Measurements from ENCODE around the gene MYF6.

The MYF6 gene

DNA sequence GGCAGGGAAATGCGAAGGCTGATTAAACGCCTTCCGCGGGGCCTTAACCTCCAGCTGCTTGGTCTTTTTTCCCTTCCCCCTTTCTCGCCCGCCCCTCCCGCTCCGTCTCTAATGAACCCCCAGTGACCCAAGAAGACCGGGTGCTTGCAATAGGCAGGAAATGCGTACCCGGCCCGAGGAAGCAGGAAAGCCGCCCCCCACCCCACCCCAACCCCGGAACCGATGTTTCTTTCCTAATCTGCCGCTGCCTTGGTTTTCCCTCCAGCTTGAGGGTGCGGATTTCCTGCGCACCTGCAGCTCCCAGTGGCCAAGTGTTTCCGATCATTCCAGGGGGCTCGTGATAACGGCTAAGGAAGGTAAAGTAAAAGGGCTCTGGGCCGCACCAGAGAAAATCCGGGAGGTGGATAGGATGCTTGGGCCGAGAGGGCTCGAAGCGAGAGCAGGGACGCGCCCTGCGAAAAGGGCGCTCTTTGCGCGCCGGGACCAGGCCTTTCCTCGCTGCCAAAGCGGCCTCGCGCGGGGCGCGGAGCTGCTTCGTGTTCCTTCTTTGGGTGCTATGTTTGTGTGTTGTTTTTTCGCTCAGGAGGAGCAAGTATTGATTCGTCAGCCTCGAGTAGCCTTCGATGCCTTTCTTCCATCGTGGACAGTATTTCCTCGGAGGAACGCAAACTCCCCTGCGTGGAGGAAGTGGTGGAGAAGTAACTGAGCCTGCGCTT lies 983 bp downstream of the MYF6 start:
- DNase-seq = no peak

DNA sequence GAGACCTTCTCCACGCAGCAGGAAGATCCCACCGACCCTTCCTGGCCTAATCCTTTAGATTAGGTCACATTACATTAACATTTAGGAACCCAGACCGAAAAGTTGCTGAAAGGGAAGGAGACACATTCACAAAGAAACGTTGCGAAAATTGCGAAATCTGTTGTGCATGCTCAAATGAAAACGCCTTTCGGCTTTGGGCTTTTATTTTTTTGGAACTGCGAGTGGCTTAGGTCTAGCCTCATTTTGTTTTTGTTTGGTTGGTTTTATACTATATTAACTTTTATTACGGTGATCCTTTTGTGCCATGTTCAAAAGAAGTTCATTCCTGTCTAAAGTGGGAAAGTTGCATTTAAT lies 1.5 kb downstream of the MYF6 start:
- no peak for DNase-seq

DNA sequence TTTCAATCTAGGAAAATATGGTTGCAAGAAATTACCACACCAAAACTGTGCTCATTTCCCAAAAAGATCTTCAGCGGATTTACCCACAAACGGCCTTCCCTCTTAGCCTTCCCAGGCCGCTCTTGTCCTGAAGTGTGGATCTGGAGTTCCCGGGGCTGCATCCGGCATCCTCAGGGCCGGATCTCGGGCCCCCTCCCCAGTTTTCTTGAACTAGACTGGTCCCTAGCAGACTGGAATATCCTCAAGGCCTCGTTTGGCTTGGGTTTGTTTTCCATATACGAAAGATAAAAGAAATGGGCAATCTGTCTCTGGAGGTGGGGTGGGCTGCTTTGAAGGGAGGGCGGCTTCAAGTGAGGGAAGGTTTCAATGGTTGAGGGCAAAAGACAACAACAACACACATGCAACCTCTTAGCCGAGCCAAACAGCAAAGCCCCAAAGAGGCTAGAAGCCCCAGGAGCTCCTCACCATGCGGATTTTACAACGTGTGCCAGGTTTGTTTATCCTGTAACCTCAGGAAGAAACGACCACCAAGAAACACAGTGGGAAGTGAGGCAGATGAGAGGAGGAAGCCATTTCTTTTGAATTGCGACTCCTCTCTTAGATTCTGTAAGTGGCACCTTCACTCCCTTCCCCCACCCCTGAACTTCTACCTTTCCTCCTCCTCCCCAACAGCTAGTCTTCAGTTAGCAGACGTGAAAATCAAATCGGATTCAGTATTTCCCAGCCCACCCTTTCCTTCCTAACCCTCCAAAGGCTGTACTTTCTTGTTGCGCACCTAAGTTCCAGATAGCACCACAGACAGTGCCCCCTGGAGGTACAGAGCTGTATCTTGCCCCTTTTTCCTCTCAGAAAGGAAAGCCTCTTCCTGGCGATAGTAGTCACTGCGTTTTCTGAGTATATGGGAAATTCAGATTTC lies 2.6 kb downstream of the MYF6 start:
- no peak for DNase-seq

DNA sequence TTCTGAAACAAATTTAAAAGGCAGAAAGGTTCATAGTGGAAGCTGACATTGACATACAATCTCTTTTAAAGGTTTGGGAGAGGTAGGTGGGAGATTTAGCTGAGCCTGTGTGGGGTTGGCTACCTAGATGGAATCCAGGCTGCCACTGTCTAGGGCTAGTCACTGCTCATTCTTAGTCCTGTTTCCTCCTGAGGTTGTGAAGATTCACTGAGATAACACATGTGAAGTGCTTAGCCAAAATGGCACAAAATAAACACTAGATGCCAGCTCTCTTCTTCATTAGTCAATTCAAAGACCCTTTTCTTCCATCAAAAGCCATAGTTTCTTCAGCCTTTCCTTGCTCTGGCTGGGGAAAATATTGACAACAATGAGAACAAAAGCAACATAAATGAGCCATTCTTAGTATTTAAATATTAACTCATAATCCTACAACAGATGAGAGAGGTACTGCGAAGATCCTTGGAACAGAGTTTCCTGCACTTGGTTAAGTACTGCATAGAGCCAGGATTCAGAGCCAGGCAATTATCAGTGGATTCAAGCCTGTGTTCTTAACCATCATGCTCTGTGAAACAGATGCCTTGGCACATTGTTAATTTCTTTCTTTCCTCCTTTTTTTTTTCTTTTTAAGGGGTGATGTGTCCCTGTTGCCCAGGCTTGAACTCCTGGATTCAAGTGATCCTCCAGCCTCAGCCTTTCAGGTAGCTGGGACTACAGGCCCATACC lies 3.5 kb downstream of the MYF6 start:
- no peak for DNase-seq

DNA sequence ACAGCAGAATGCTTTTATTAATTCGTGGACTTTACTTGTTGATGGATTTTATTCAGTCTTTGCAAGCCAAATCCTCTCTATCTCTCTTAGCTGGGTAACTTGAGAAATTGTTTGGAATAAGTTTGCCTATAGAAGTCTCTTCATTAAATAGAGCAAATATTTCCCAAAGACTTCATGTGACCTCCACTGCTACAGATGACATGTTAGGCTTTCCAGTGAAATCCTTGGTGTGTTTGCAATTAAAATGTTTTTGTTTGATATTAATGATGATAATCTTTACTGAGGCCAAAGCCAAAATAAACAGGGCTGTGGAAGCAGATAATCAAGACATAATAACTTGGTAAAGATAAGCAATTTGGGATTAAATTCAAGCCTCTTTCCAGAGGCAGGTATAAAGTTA lies 4.4 kb downstream of the MYF6 start:
- no peak for DNase-seq

DNA sequence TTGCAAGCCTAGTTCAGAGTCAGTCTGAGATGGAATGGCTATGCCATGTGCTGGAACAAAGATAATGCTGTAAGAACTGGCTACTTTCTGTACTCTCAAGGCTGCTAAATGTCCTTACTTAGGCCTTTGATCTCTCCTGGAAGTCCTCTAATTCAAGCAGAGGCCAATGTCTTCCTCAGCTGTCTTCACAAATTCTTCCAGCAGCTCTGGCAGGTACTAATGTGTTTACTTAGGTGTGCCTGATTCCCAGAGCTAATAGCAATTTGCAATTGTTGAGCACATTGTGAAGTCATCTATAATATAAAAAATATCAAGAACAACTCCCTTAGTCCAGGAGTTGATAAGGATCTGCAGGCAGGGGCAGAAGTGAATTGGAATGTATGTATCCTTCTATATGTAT lies 5.4 kb downstream of the MYF6 start:
- DNase-seq = no peak

DNA sequence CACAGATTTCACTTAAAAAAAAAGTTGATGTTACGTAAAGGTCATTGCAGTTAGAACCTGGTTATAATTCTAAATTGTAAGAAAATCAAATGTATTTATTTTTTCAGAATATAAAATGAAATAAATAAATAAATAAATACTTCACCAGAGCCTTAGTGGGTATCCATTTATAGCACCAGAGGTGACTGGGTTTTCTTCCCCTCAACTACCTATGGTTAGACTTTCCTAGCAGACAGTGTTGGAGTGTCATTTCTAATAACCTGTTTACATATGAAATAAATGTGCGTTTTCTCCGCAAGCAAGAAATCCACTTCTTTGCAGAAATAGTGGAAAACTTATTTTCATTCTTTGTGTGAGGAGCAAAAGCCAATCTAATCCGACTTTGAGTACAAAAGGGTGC lies 6.0 kb downstream of the MYF6 start:
- DNase-seq = no peak

DNA sequence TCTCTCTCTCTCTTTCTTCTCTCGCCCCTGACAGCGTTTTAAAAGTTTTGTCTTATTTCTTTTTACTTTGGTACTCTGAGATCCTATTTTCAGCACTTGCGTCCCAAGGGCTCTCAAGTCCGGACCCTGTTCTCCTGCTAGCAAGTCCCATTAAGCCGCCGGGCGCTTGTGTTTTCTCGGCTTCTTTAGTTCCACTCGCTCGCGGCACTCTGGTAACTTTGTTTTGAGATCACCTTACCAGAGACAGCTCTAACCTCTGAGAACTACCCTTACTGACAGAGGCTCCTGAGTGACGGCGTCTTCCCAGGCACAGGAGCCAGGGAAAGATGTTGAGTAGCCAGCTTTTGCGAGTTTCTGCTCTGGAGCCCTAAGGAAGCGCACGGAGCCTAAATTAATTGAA lies 6.6 kb downstream of the MYF6 start:
- no peak for DNase-seq

DNA sequence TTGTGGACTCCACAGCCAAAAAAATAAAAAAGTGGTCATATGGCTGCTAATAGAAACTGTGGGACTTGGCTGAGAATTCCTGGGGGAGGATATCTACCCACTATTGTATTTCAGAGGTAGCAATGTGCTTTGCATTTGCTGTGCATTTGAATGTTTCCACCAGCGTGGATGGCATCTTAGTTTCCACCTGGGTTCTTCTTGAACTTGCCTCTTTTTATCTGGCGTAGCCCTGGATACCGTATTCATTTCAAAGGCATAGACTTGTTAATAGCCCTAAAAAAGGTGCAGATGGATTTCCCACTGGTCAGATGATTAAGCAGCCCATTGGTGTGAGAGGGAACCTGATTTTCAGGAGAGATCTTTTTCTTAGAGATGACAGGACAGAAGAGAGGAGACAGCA lies 7.4 kb downstream of the MYF6 start:
- DNase-seq = no peak

DNA sequence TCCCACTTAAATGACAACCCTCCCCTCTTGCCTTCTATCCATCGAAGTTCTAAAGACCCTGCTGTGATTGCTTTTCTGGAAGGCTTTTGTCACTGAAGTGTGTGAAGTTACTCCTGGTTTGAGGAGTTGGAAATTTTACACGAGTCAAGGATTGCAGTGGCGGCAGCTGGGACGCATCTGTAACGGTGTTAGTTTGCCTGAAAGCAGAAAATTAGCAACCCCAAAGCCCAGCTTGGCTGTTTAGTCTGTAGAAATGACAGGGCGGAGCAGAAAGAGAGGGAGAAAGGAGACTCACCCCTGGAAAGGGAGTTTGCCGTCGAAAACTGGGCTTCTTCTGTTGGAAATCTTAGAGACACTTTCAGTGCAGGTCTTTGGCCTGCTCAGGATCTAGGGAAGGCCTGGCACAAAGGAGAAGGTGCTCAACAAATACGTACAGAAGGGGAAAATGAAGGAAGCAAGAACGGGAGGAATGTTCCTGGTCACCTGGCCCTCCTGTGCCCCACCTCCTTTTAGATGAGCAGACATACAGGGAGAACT lies 8.3 kb downstream of the MYF6 start:
- DNase-seq = no peak

DNA sequence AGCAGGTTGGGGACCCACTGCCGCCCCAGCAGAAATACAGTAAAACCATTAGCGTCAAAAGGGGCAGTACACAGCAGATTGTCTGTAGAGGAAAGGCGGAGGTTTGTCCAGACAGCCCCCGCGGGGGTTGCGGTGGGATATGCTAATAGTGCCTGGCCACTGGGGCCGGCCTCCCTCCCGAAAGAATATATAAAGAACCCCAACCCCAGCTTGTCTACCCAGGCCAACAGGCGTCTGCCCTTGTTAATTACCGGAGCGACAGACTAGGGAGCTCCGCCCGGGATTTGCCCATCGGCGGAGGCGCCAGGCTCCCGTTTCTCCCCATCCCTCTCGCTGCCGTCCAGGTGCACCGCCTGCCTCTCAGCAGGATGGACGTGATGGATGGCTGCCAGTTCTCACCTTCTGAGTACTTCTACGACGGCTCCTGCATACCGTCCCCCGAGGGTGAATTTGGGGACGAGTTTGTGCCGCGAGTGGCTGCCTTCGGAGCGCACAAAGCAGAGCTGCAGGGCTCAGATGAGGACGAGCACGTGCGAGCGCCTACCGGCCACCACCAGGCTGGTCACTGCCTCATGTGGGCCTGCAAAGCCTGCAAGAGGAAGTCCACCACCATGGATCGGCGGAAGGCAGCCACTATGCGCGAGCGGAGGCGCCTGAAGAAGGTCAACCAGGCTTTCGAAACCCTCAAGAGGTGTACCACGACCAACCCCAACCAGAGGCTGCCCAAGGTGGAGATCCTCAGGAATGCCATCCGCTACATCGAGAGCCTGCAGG lies 9.4 kb downstream of the MYF6 start, which contains the start of gene MYF5:
MYF5 (plus strand) TSS at position 217 of the 774 bp plus-strand sequence; CDS start at position 369, 152 bp downstream.
- no peak for DNase-seq

DNA sequence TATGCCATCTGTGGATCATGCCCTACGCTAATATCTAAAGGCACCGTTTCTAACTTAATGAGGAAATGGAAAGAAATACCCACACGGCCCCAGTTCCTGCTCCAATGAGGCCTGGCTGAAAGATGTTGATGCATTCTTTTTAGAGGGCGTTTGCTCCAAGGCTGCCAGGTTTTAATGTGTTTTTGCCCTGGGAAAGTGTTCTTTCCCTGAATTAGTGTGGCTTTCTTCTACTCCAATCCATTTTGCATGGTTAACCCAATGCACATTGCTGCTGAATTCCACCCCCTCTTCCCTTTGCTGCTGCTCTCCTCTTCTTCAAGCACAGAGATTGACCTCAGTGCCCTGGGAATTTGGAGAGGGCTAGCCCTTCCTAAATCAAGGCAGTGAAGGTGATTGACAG lies 10.4 kb downstream of the MYF6 start:
- no peak for DNase-seq

DNA sequence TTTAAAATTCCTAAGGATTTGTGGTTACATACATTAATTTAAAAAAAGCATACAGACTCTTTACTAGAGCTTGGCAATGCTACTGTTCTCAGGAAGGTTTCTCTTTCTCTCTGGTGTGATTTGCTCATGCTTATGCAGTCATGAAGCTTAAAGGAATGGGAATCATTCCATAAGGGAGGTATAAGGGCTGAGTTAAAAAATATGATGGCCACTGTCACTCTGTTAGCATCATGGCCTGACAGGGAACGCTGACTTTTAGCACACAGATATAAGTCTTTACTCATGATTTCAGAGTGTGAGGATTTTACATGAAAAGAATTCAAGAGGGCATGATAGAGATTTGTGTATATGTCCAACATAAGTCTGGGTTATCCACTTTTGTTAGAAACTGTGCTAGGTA lies 13.1 kb downstream of the MYF6 start:
- no peak for DNase-seq

DNA sequence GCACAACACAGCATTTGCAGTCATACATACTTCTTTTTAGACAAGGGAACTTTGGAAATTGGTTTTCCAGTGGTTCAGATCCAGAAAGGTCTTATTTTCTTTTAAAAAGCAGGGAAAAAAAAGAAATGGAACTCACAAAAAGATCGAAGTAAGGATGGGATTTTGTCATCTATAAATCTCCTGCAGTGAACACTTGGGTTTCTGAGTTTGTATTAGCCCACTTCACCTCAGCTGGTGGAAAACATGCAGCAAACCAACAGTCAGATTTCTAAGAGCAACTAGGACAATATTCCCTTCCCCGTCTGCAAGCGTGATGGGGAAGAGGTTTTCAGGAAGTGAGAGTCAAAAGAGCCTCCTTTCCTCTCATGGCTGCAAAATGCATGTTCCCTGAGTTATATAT lies 13.9 kb downstream of the MYF6 start:
- no peak for DNase-seq

DNA sequence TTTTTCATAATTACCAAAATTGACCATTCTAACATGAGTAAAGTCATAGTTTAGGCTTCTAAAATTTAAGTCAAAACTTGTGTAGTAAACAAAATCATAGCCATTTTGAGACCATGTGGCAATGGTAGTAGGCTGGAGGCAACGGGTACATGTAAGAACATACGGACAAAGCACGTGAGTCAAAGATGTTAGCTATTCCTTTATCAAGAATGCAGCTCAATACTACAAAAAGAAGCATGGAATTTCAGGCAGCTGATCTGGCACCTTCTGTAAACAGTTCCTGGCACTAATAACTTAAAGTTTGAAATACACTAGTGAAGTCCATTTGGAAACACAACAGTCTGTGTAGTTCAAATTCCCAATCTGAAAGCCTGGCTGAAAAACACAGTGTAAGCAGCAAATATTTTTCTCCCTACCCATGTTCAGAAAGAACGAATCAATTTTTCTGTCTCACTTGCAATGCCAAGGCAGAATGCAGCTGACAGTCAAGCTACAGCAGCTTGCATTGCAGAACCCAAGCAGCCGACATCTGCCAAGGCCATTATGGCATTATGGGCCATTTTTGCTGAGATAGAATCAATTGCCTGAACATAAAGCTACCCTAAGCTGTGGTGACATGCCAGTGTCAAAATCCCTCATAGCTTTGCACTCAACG lies 38.5 kb downstream of the MYF6 start:
- DNase-seq = no peak

DNA sequence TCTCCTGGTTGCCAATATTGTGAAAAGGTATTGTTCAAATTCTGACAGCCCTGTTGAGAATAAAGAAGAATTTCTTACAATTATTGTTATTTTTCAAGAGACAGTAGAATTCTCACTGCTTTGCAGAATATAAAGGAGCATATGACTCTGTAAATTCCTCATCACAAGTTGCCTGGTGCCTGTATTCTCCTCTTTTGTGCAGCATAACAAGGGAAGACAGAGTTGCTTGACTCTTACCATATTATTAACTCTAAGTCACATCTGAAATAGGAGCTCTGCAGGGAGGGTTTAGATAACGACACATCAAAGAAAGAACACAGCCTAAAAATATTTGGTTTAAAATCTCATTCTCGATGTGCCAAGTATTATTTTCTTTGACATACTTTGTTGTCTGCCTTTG lies 40.4 kb downstream of the MYF6 start:
- no peak for DNase-seq

DNA sequence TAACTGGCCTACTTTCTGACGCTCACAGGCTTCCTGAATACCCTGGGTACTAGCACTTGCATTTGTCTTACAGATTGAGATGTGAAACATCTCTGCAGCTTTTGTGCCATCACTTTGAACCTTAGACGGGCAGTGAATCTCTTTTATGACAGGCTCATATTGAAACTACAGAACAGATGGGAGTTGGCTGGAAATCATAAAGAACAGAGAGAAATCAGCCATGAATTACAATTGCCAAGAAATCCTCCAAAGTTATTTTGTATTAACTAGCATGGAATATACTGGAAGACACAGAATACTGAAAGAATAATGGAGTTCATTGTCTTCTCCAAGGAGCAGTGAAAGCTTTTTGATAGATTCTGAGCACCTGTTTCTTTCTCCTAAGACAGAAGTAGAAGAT lies 42.0 kb downstream of the MYF6 start:
- no peak for DNase-seq

DNA sequence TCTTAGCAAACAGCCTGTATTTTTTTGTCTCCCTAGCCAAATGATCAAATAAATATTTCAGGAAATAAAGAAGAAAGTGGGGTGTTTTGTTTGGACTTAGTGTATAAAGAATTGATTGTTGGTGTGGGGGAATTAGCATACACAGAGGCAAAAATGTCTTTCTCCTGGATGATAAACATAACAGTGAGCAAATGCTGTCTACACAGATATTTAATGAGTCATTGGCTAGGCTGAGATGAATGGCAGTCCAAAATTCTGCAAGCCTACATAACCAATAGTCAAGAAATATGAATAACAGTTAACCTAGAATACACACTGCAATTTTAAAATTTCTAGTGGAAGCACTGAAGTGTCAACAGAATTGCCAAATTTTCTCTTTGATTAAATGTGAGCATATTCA lies 45.0 kb downstream of the MYF6 start:
- DNase-seq = no peak

DNA sequence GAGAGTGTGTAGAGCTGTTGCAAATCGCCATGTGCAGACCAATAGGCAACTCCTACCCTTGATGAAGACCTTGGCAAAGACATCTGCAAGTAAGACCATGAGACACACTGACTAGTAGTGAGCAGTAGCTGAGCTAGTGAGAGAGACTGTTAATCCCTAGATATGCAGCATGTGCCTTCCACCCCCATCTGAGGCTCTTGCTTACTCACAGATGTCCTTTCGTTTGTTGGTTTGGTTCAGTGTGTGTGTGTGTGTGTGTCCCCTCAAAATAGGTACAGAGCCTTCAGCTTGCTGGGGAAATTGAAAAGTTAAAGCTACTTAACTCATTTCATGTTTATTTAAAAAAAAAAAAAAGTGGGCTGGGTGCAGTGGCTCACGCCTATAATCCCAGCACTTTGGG lies 46.8 kb downstream of the MYF6 start:
- DNase-seq = no peak

DNA sequence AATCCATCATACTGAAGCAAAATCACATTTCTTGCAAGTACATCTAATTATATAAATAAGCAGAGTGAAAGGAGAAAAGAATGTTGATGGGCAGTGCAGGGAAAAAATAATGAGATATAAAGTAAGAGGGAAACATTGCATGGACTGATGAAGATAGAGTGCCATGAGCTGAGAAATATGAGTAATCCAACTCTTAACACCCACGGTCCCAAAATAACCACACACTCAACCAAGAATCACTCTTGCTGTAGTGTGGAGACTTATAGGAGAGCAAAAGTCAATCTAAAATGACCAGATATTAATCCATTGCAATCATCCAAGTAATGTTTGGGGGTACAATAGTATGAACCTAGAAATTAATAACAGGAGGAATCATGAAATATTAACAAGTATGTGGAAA lies 49.4 kb downstream of the MYF6 start:
- no peak for DNase-seq
